ENCODE measurements around the gene GRAMD2B. TPM values are rescaled to one million over a fixed set of nuclear protein-coding genes. Genes with fewer than 3 reads are reported as not detected.

Gene GRAMD2B
- total RNA-seq, 1 experiment from 2014 or later: 7.2 TPM

DNA sequence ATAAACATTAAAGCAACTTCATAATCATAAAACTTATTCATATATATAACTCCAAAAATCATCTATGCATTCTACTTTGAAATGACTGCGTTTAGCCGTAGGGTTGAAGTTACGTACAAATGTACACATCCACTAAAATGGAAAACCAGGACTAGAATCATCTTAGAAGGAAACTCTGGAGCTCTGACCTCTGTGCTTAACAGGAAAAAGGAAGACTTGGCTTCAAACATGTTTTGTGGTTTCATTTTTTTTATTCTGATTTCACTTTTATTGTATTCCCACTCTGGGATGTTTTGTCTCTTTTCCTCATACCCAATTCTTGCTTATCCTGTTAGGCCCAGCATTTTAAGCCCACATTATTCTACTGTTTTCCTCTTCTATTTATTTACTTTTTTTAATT lies 44.9 kb downstream of the GRAMD2B start:
- RAD21 ChIA-PET (ENCODE audit: low non-redundant PET in 1 of 2, low total read pairs in 2 of 2, uncharacterized antibody in 2 of 2, unreplicated experiment in 2 of 2): no interaction called here
- TF ChIP-seq RAD21 (IDR thresholded peaks at IDR 0.05; ENCODE audit: low read depth) (no peak), POLR2A (IDR thresholded peaks at IDR 0.05; ENCODE audit: borderline replicate concordance, extremely low read depth, insufficient read depth, insufficient read length) (no peak), EZH2 (IDR thresholded peaks at IDR 0.05) (no peak), EGR1 (IDR thresholded peaks at IDR 0.05; ENCODE audit: low read depth) (no peak), ZFX (IDR thresholded peaks at IDR 0.05) (no peak), FOSL1 (IDR thresholded peaks at IDR 0.05; ENCODE audit: low read depth) (no peak), JUND (IDR thresholded peaks at IDR 0.05) (no peak)
- TF ChIP-seq, protein P1, sequence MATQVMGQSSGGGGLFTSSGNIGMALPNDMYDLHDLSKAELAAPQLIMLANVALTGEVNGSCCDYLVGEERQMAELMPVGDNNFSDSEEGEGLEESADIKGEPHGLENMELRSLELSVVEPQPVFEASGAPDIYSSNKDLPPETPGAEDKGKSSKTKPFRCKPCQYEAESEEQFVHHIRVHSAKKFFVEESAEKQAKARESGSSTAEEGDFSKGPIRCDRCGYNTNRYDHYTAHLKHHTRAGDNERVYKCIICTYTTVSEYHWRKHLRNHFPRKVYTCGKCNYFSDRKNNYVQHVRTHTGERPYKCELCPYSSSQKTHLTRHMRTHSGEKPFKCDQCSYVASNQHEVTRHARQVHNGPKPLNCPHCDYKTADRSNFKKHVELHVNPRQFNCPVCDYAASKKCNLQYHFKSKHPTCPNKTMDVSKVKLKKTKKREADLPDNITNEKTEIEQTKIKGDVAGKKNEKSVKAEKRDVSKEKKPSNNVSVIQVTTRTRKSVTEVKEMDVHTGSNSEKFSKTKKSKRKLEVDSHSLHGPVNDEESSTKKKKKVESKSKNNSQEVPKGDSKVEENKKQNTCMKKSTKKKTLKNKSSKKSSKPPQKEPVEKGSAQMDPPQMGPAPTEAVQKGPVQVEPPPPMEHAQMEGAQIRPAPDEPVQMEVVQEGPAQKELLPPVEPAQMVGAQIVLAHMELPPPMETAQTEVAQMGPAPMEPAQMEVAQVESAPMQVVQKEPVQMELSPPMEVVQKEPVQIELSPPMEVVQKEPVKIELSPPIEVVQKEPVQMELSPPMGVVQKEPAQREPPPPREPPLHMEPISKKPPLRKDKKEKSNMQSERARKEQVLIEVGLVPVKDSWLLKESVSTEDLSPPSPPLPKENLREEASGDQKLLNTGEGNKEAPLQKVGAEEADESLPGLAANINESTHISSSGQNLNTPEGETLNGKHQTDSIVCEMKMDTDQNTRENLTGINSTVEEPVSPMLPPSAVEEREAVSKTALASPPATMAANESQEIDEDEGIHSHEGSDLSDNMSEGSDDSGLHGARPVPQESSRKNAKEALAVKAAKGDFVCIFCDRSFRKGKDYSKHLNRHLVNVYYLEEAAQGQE (IDR thresholded peaks at IDR 0.05; ENCODE audit: low read depth): no peak
- TF ChIP-seq, protein P2, sequence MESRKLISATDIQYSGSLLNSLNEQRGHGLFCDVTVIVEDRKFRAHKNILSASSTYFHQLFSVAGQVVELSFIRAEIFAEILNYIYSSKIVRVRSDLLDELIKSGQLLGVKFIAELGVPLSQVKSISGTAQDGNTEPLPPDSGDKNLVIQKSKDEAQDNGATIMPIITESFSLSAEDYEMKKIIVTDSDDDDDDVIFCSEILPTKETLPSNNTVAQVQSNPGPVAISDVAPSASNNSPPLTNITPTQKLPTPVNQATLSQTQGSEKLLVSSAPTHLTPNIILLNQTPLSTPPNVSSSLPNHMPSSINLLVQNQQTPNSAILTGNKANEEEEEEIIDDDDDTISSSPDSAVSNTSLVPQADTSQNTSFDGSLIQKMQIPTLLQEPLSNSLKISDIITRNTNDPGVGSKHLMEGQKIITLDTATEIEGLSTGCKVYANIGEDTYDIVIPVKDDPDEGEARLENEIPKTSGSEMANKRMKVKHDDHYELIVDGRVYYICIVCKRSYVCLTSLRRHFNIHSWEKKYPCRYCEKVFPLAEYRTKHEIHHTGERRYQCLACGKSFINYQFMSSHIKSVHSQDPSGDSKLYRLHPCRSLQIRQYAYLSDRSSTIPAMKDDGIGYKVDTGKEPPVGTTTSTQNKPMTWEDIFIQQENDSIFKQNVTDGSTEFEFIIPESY (IDR thresholded peaks at IDR 0.05; ENCODE audit: extremely low read depth, insufficient replicate concordance, low read length): no peak
- TF ChIP-seq, protein P3, sequence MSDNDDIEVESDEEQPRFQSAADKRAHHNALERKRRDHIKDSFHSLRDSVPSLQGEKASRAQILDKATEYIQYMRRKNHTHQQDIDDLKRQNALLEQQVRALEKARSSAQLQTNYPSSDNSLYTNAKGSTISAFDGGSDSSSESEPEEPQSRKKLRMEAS (IDR thresholded peaks at IDR 0.05): no peak

More for the DNA sequence above, 44.9 kb downstream of the GRAMD2B start:
- H3K27ac ChIP-seq (ENCODE audit: low read depth, low read length): no peak overlapping the region
- H3K9me2 ChIP-seq (ENCODE audit: insufficient read depth): no peaks in the 10 kb centered on the region
- BruUV-seq (replicated peaks): no TSS peak
- ChIA-PET POLR2A (no interaction called here), CTCF (no interaction called here)
- DNase-seq (ENCODE audit: low read depth, low spot score) (no peak), ATAC-seq (no peak)
- no peaks in the 10 kb centered on the region for H3K36me3 ChIP-seq (ENCODE audit: control insufficient read depth in 1 of 2, insufficient read depth in 2 of 2, low read length in 2 of 2)
- H3K4me1 ChIP-seq (ENCODE audit: control insufficient read depth in 1 of 2, insufficient read depth in 2 of 2, low read length in 2 of 2): peaks cover 24 to 36% of the 10 kb centered on the region in 2 experiments
- H3K9me3 ChIP-seq (ENCODE audit: control insufficient read depth in 1 of 2, insufficient read depth in 1 of 2, low read depth in 1 of 2, low read length in 2 of 2): no peaks in the 10 kb centered on the region
- H4K20me1 ChIP-seq (ENCODE audit: insufficient read depth): no peaks in the 10 kb centered on the region
- no peak overlapping the region for H3K9ac ChIP-seq (ENCODE audit: low read length)
- no peak overlapping the region for H2AFZ ChIP-seq (ENCODE audit: low read depth, low read length, poor library complexity, severe bottlenecking)
- intact Hi-C loops (cut with micrococcal nuclease): no loop called here
- H3K4me2 ChIP-seq (ENCODE audit: low read length): no peak overlapping the region
- H3K4me3 ChIP-seq (replicated peaks in 1 of 2; ENCODE audit: low read depth in 1 of 2, low read length in 2 of 2): no peak overlapping the region
- no peaks in the 10 kb centered on the region for H3K79me2 ChIP-seq (ENCODE audit: insufficient read depth, low read length)
- H3K27me3 ChIP-seq (ENCODE audit: insufficient read depth, low read length): no peaks in the 10 kb centered on the region
